Esophagus muscularis mucosa (tissue), 4 donors: ENCODE measurements around the gene HSPB1.

Experiments used
- EP300 ChIP-seq: sonication (generic); formaldehyde crosslinking; IDR thresholded peaks from one replicate; pipeline ENCODE4 v1.6.1; 2017; ENCODE audit warnings: antibody characterized with exemption
- POLR2A ChIP-seq: fragments of 450-650 bp; IDR thresholded peaks from one replicate; pipeline ENCODE4 v1.6.1; 2017; ENCODE audit warnings: antibody characterized with exemption, moderate library complexity, mild to moderate bottlenecking, low read depth
- TF ChIP-seq, protein P1 (sequence below), 3 experiments: fragments of 200-600 bp in 2 of 3; fragments of 450-650 bp in 1 of 3; sonication (generic) in 2 of 3; IDR thresholded peaks; one replicate each; pipeline ENCODE4 v1.5.1; 2017 to 2019; ENCODE audit warnings: antibody characterized with exemption in 3 of 3, mild to moderate bottlenecking in 2 of 3, moderate library complexity in 1 of 3

DNA sequence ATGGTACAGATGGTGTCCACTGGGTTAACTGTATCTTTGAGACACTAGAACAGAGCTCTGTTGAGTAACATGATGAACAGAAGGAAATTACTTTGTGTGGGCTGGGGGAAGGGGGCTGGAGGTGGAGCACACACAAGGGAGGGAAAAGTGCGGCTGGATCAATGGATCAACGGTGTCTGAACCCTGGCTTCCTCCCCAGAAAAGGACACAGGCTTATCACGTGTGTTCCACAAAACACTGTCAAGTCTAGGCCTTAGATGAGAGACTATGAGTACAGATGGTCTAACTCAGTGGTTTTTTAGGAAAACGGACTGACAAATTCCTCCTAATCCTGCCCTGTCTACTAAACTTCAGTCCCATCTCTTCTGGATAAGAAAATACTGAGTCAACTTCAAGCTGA, 27.8 kb downstream of the HSPB1 start:
- no peak for TF ChIP-seq POLR2A
- TF ChIP-seq, protein P1, sequence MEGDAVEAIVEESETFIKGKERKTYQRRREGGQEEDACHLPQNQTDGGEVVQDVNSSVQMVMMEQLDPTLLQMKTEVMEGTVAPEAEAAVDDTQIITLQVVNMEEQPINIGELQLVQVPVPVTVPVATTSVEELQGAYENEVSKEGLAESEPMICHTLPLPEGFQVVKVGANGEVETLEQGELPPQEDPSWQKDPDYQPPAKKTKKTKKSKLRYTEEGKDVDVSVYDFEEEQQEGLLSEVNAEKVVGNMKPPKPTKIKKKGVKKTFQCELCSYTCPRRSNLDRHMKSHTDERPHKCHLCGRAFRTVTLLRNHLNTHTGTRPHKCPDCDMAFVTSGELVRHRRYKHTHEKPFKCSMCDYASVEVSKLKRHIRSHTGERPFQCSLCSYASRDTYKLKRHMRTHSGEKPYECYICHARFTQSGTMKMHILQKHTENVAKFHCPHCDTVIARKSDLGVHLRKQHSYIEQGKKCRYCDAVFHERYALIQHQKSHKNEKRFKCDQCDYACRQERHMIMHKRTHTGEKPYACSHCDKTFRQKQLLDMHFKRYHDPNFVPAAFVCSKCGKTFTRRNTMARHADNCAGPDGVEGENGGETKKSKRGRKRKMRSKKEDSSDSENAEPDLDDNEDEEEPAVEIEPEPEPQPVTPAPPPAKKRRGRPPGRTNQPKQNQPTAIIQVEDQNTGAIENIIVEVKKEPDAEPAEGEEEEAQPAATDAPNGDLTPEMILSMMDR (IDR thresholded peaks at IDR 0.05): no peak
- TF ChIP-seq EP300: no peak
